ENCODE data around the gene PLD1. TPM values are rescaled to one million over a fixed set of nuclear protein-coding genes. Genes with fewer than 3 reads are reported as not detected.

The PLD1 gene
- total and polyA plus RNA-seq, 11 donors, result 12.3 to 106 (median 61.0) TPM

DNA sequence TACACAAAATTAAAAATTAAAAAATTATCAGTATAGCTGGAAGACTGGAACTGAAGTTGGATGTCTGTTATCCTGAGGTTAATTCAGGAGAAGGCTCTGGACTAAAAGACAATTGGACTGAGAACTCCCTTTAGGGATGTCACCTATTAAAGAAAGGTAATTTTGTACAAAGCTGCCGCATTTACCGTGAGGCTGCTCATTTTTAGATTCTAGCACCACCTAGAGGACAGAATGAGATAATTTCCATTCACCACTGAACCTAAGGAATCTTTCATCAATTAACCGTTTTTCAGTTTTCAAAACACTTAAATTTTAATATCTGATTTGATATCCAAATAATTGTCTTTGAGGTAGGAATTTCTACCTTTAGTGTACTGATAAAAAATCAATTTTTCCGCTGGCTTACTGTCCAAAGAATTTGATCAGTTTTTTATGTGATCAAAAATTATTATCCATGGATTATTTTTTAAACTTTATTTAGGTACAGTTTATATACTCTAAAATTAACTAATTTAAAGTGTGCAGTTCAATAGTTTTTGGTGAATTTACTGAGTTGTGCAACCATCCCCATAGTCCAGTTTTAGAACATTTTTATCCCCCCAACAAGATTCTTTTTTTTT is 243.4 kb downstream of the PLD1 start:
- DNase-seq (no peak), ATAC-seq (peak in 2 of 4 donors; percentile 37 to 44)
- TF ChIP-seq POLR2A (IDR thresholded peaks at IDR 0.05), result no peak
- TF ChIP-seq, protein P1, sequence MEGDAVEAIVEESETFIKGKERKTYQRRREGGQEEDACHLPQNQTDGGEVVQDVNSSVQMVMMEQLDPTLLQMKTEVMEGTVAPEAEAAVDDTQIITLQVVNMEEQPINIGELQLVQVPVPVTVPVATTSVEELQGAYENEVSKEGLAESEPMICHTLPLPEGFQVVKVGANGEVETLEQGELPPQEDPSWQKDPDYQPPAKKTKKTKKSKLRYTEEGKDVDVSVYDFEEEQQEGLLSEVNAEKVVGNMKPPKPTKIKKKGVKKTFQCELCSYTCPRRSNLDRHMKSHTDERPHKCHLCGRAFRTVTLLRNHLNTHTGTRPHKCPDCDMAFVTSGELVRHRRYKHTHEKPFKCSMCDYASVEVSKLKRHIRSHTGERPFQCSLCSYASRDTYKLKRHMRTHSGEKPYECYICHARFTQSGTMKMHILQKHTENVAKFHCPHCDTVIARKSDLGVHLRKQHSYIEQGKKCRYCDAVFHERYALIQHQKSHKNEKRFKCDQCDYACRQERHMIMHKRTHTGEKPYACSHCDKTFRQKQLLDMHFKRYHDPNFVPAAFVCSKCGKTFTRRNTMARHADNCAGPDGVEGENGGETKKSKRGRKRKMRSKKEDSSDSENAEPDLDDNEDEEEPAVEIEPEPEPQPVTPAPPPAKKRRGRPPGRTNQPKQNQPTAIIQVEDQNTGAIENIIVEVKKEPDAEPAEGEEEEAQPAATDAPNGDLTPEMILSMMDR (IDR thresholded peaks at IDR 0.05), result peak; percentile 62 to 85 (median 76)
- H3K4me1 ChIP-seq, result peaks cover 0 to 26% (median 8%) of the 10 kb centered on the region in 12 donors
- 4 to 7% (median 6%) methylated on average over 4 of the region's 4 CpGs for WGBS, 4 donors
- H3K36me3 ChIP-seq, result no peaks in the 10 kb centered on the region
- intact Hi-C loops (cut with DNase I), result loop anchor here (2.0 to 10.0 kb wide), 16 partner anchors 232 to 610 kb away; no protein-coding TSS in a partner anchor
- H3K27me3 ChIP-seq, result no peaks in the 10 kb centered on the region
- H3K9me3 ChIP-seq, result peaks cover 0 to 3% (median 0%) of the 10 kb centered on the region in 12 donors
- no peak overlapping the region for H3K4me3 ChIP-seq
- H3K27ac ChIP-seq, result no peak overlapping the region

DNA sequence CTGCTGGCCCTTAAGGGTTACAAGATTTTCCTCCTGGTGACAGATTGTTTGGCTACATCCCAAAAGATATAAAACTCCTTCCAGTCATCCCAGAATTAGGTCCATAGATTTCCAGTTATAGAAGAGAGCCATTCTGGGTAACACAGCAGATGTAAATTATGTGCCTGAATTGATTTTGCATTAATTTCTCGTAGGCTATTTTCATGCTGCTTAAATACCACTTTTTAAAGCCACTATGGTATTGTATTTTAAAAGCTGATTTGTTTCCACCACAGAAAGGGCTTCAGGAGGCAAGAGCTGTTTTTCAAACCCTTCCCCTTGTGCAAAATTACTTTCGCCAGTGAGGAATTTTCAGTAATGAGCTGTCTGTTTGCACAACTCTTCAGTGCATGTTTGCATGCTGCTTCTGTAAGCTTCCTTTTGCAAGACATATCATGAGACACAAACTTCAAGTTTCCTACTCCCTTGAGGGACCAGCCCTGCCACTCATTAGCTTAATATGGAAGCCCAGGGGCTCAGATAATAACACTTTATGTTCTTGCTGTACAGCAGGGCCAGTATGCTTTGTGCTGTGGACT is 244.7 kb downstream of the PLD1 start:
- ATAC-seq, result no peak
- no peaks in the 10 kb centered on the region for H3K27me3 ChIP-seq
- peaks cover 0 to 3% (median 0%) of the 10 kb centered on the region in 12 donors for H3K9me3 ChIP-seq
- DNase-seq, result no peak
- no peak overlapping the region for H3K4me3 ChIP-seq
- no peaks in the 10 kb centered on the region for H3K36me3 ChIP-seq
- peaks cover 0 to 26% (median 8%) of the 10 kb centered on the region in 12 donors for H3K4me1 ChIP-seq
- H3K27ac ChIP-seq, result peak overlapping the region in 2 of 12 donors; percentile 47 to 54
- intact Hi-C loops (cut with DNase I), result loop anchor here (2.0 to 10.0 kb wide), 16 partner anchors 231 to 608 kb away; no protein-coding TSS in a partner anchor
- TF ChIP-seq, protein P1 (IDR thresholded peaks at IDR 0.05), result no peak
- no peak for TF ChIP-seq POLR2A (IDR thresholded peaks at IDR 0.05)
- WGBS, 4 donors, result 62 to 68% (median 64%) methylated on average over 2 of the region's 2 CpGs

DNA sequence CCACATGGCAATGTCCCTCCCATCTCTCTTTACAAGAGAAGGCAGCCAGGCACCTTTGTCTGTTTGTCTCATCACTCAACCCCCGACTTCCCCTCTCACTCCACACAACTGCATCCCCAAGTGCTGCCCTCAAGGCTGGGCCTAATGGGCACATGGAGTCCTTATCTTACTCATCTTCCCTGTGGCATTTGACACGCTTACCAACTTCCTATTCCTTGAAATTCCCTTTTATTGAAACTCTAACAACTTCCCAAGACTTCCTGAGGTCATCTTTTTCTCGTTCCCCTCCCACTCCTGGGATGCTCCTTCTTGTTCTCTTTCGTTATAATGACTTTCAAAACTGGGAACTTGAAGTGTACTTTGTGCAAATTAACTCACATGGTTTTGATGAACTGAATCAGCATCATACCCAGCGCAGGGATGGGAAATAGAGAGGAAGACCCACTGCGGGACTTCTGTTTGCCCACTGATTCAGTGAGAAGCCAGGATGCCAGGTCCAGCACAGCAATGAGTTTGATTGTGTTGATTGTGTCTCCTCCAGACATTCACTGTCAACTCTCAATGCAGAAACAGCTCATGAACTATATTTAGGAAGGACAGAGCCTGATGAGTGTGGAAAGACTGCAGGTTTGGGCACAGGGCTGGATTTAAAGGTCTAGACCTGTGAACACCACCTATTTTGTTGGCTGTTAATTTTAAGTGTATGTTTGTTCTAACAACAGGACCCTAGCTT is 245.4 kb downstream of the PLD1 start:
- peak in 3 of 4 donors; percentile 77 to 83 (median 79) for ATAC-seq
- TF ChIP-seq, protein P1 (IDR thresholded peaks at IDR 0.05), result no peak
- no peak for TF ChIP-seq POLR2A (IDR thresholded peaks at IDR 0.05)
- WGBS, 4 donors, result 53 to 57% (median 55%) methylated on average over 6 of the region's 6 CpGs
- H3K4me3 ChIP-seq, result no peak overlapping the region
- H3K27me3 ChIP-seq, result no peaks in the 10 kb centered on the region
- peaks cover 0 to 26% (median 8%) of the 10 kb centered on the region in 12 donors for H3K4me1 ChIP-seq
- no peaks in the 10 kb centered on the region for H3K36me3 ChIP-seq
- peak overlapping the region in 2 of 12 donors; percentile 47 to 54 for H3K27ac ChIP-seq
- H3K9me3 ChIP-seq, result no peaks in the 10 kb centered on the region
- intact Hi-C loops (cut with DNase I), result loop anchor here (5.0 to 10.0 kb wide), 13 partner anchors 103 to 608 kb away; partner anchors contain the start of gene TNIK (in 1 of the 10)
- no peak for DNase-seq

Data from heart left ventricle (tissue), 16 donors.